ENCODE data around the gene CRYGD. TPM values are rescaled to one million over a fixed set of nuclear protein-coding genes. Genes with fewer than 3 reads are reported as not detected.

Gene CRYGD
- total and polyA plus RNA-seq, 2 of the 13 experiments (the other 11 are each of a cell fraction or from before 2014, with no cell fraction given) = not detected

GRCh38 chr2:208147759-208148158 lies 23.4 kb upstream of the CRYGD start:
- no peak overlapping the region for H3K9ac ChIP-seq (ENCODE audit: insufficient read depth, low read depth, low read length)
- BruUV-seq (replicated peaks) = no TSS peak
- DNase-seq (ENCODE audit: low spot score) (no peak), ATAC-seq (peak; percentile 48; the same call in 2 of the 3 replicates), FAIRE-seq (no peak)
- POLR2A ChIA-PET = no interaction called here
- H2AFZ ChIP-seq (ENCODE audit: low read length) = no peak overlapping the region
- H3K27me3 ChIP-seq (ENCODE audit: control insufficient read depth in 1 of 2, insufficient read depth in 2 of 2, low read length in 2 of 2) = peaks cover 0 to 5% of the 10 kb centered on the region in 2 experiments; a peak in 1 of 5 replicates
- CTCF ChIA-PET (ENCODE audit: low intra/inter-chr PET ratio, low total read pairs) = no interaction called here
- TF ChIP-seq TSC22D2 (CRISPR knock-in tag; IDR thresholded peaks at IDR 0.05; ENCODE audit: borderline replicate concordance) (no peak), STAG1 (CRISPR knock-in tag; IDR thresholded peaks at IDR 0.05) (peak; percentile 31; the same call in 1 of the 2 replicates), CTCF (CRISPR knock-in tag; IDR thresholded peaks at IDR 0.05) (peak; percentile 30)
- H4K20me1 ChIP-seq (ENCODE audit: insufficient read depth, low read length) = no peaks in the 10 kb centered on the region
- no peaks in the 10 kb centered on the region for H3K79me2 ChIP-seq (ENCODE audit: insufficient read depth, low read length)
- no peak overlapping the region for H3K27ac ChIP-seq (ENCODE audit: extremely low read length, insufficient read depth, low read length)
- H3K4me3 ChIP-seq (replicated peaks in 1 of 3; ENCODE audit: insufficient read depth in 1 of 3, low read depth in 2 of 3, low read length in 3 of 3) = no peak overlapping the region
- peaks cover 11% of the 10 kb centered on the region for H3K4me1 ChIP-seq (ENCODE audit: insufficient read depth, low read length)
- 29% methylated on average over 3 of the region's 3 CpGs for WGBS (ENCODE audit: low lambda C conversion rate)
- intact Hi-C loops (cut with micrococcal nuclease; ENCODE audit: unreplicated experiment) (no loop called here), in situ Hi-C loops (cut with HindIII; ENCODE audit: extremely low pct_ligation_motif_present, low pct_unique_long_range_greater_than_20kb) (no loop called here)
- no peaks in the 10 kb centered on the region for H3K36me3 ChIP-seq (replicated peaks in 1 of 2; ENCODE audit: control insufficient read depth in 1 of 2, insufficient read depth in 2 of 2, low read length in 2 of 2)
- H3K4me2 ChIP-seq (ENCODE audit: low read depth, low read length) = no peak overlapping the region
- H3K9me3 ChIP-seq (ENCODE audit: low read length) = no peaks in the 10 kb centered on the region

GRCh38 chr2:208147008-208147407 lies 22.7 kb upstream of the CRYGD start:
- Histone ChIP-seq H3K4me2 (ENCODE audit: low read depth, low read length) (no peak overlapping the region), H3K4me3 (replicated peaks in 1 of 3; ENCODE audit: insufficient read depth in 1 of 3, low read depth in 2 of 3, low read length in 3 of 3) (no peak overlapping the region), H3K36me3 (replicated peaks in 1 of 2; ENCODE audit: control insufficient read depth in 1 of 2, insufficient read depth in 2 of 2, low read length in 2 of 2) (no peaks in the 10 kb centered on the region), H3K27ac (ENCODE audit: extremely low read length, insufficient read depth, low read length) (no peak overlapping the region), H2AFZ (ENCODE audit: low read length) (no peak overlapping the region), H3K79me2 (ENCODE audit: insufficient read depth, low read length) (no peaks in the 10 kb centered on the region), H3K9ac (ENCODE audit: insufficient read depth, low read depth, low read length) (no peak overlapping the region), H3K27me3 (ENCODE audit: control insufficient read depth in 1 of 2, insufficient read depth in 2 of 2, low read length in 2 of 2) (peaks cover 0 to 5% of the 10 kb centered on the region in 2 experiments; a peak in 1 of 5 replicates), H3K4me1 (ENCODE audit: insufficient read depth, low read length) (peaks cover 18% of the 10 kb centered on the region), H4K20me1 (ENCODE audit: insufficient read depth, low read length) (no peaks in the 10 kb centered on the region), H3K9me3 (ENCODE audit: low read length) (no peaks in the 10 kb centered on the region)
- POLR2A ChIA-PET = no interaction called here
- BruUV-seq (replicated peaks) = no TSS peak
- ATAC-seq (no peak), FAIRE-seq (no peak), DNase-seq (ENCODE audit: low spot score) (no peak)
- CTCF ChIA-PET (ENCODE audit: low intra/inter-chr PET ratio, low total read pairs) = no interaction called here
- in situ Hi-C loops (cut with HindIII; ENCODE audit: extremely low pct_ligation_motif_present, low pct_unique_long_range_greater_than_20kb) (no loop called here), intact Hi-C loops (cut with micrococcal nuclease; ENCODE audit: unreplicated experiment) (no loop called here)
- TF ChIP-seq ZNF678 (CRISPR knock-in tag; IDR thresholded peaks at IDR 0.05) (no peak), NR2F1 (CRISPR knock-in tag; IDR thresholded peaks at IDR 0.05) (no peak), ASH2L (IDR thresholded peaks at IDR 0.05; ENCODE audit: insufficient read length, low read depth, low read length) (no peak), FOXA3 (CRISPR knock-in tag; IDR thresholded peaks at IDR 0.05) (no peak), IRF1 (CRISPR knock-in tag; IDR thresholded peaks at IDR 0.05; ENCODE audit: low read depth) (no peak), ZNF350 (CRISPR knock-in tag; IDR thresholded peaks at IDR 0.05; ENCODE audit: borderline replicate concordance, low read depth) (no peak), POLR2A (IDR thresholded peaks at IDR 0.05; ENCODE audit: insufficient read depth in 1 of 2, low read depth in 2 of 2, low read length in 2 of 2) (no peak), SRF (IDR thresholded peaks at IDR 0.05; ENCODE audit: low read depth, low read length) (no peak), ZNF740 (CRISPR knock-in tag; IDR thresholded peaks at IDR 0.05) (no peak), ZBTB4 (CRISPR knock-in tag; IDR thresholded peaks at IDR 0.05; ENCODE audit: borderline replicate concordance) (no peak)

All from HepG2 (cell line).